Parathyroid adenoma (tissue), 2 donors: ENCODE data around the gene RAB20.

Source experiments
- H2AFZ ChIP-seq: fragments of 300-600 bp; sonication (generic); one replicate; pipeline ENCODE4 v1.7.0; 2017; ENCODE audit warnings: antibody characterized with exemption, mild to moderate bottlenecking
- H3K27ac ChIP-seq: fragments of 300-600 bp; sonication (generic); one replicate; pipeline ENCODE4 v1.7.0; 2017
- H3K27me3 ChIP-seq: fragments of 300-600 bp; sonication (generic); one replicate; pipeline ENCODE4 v1.7.0; 2017; ENCODE audit warnings: low read length; ENCODE audit not compliant: control insufficient read depth, insufficient read depth
- H3K36me3 ChIP-seq: fragments of 300-600 bp; sonication (generic); one replicate; pipeline ENCODE4 v1.7.0; 2017; ENCODE audit warnings: low read length; ENCODE audit not compliant: control insufficient read depth, insufficient read depth
- H3K4me1 ChIP-seq: fragments of 300-600 bp; sonication (generic); one replicate; pipeline ENCODE4 v1.7.0; 2017; ENCODE audit warnings: control low read depth
- H3K4me2 ChIP-seq: fragments of 300-600 bp; sonication (generic); one replicate; pipeline ENCODE4 v1.7.0; 2017; ENCODE audit warnings: low read length
- H3K4me3 ChIP-seq: fragments of 300-600 bp; sonication (generic); one replicate; pipeline ENCODE4 v1.7.0; 2017; ENCODE audit warnings: low read depth, low read length
- H3K79me2 ChIP-seq: fragments of 300-600 bp; sonication (generic); one replicate; pipeline ENCODE4 v1.7.0; 2017; ENCODE audit warnings: control low read depth
- H3K9ac ChIP-seq: fragments of 300-600 bp; sonication (generic); one replicate; pipeline ENCODE4 v1.7.0; 2017; ENCODE audit warnings: mild to moderate bottlenecking
- H3K9me3 ChIP-seq: fragments of 300-600 bp; sonication (generic); one replicate; pipeline ENCODE4 v1.7.0; 2017; ENCODE audit warnings: low read length; ENCODE audit not compliant: control insufficient read depth
- TF ChIP-seq, protein P1 (sequence below): fragments of 300-600 bp; sonication (generic); IDR thresholded peaks from one replicate; pipeline ENCODE4 v1.7.0; 2017; ENCODE audit warnings: antibody characterized with exemption, mild to moderate bottlenecking
- donor health status: primary hyperparathyroidism.

Gene RAB20

DNA sequence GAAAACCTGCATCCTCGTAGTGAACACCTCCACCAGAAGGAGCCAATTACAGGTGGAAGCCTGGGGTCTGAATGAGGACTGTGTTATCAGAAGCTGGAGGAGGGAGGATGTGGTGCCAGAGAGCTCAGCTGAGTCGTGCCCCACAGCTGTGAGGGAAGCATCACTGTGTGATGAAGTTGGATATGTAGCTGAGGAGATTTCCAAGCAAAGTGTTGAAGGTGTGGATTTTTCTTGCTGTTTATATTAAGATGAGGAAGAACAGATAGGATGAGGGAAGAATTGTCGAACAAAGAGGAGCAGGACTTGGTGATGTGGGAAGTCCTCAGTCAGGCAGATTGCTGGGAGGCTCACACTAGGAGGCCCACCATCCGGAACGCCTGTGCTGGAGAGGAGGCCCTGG lies 4.4 kb downstream of the RAB20 start:
- H3K79me2 ChIP-seq, result no peaks in the 10 kb centered on the region
- H3K9ac ChIP-seq, result no peak overlapping the region
- no peak overlapping the region for H3K4me3 ChIP-seq
- H3K9me3 ChIP-seq, result no peaks in the 10 kb centered on the region
- H3K36me3 ChIP-seq, result no peaks in the 10 kb centered on the region
- TF ChIP-seq, protein P1, sequence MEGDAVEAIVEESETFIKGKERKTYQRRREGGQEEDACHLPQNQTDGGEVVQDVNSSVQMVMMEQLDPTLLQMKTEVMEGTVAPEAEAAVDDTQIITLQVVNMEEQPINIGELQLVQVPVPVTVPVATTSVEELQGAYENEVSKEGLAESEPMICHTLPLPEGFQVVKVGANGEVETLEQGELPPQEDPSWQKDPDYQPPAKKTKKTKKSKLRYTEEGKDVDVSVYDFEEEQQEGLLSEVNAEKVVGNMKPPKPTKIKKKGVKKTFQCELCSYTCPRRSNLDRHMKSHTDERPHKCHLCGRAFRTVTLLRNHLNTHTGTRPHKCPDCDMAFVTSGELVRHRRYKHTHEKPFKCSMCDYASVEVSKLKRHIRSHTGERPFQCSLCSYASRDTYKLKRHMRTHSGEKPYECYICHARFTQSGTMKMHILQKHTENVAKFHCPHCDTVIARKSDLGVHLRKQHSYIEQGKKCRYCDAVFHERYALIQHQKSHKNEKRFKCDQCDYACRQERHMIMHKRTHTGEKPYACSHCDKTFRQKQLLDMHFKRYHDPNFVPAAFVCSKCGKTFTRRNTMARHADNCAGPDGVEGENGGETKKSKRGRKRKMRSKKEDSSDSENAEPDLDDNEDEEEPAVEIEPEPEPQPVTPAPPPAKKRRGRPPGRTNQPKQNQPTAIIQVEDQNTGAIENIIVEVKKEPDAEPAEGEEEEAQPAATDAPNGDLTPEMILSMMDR, result no peak
- H3K4me1 ChIP-seq, result no peaks in the 10 kb centered on the region
- H3K4me2 ChIP-seq, result no peak overlapping the region
- H3K27me3 ChIP-seq, result no peaks in the 10 kb centered on the region
- H2AFZ ChIP-seq, result no peak overlapping the region
- H3K27ac ChIP-seq, result no peak overlapping the region

DNA sequence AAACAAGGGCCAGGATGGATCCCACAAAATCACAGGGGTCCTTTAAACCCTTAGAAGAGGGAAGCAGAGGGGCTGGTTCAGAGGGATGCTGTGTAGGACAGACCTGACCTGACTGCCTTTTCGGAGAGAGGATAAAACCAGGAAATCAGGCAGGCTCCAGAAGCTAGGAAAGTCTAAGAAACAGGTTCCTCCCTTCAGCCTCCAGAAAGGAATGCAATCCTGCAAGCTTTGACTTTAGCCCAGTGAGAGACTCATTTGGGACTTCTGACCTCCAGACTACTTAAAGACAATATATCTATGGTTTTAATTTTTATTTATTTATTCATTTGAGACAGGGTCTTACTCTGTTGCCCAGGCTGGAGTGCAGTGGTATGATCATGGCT lies 5.3 kb downstream of the RAB20 start:
- Histone ChIP-seq H3K4me3 (no peak overlapping the region), H3K36me3 (no peaks in the 10 kb centered on the region), H3K9ac (no peak overlapping the region), H2AFZ (no peak overlapping the region), H3K9me3 (no peaks in the 10 kb centered on the region), H3K27ac (no peak overlapping the region), H3K4me1 (no peaks in the 10 kb centered on the region), H3K27me3 (no peaks in the 10 kb centered on the region), H3K79me2 (no peaks in the 10 kb centered on the region), H3K4me2 (no peak overlapping the region)
- TF ChIP-seq, protein P1, result no peak

DNA sequence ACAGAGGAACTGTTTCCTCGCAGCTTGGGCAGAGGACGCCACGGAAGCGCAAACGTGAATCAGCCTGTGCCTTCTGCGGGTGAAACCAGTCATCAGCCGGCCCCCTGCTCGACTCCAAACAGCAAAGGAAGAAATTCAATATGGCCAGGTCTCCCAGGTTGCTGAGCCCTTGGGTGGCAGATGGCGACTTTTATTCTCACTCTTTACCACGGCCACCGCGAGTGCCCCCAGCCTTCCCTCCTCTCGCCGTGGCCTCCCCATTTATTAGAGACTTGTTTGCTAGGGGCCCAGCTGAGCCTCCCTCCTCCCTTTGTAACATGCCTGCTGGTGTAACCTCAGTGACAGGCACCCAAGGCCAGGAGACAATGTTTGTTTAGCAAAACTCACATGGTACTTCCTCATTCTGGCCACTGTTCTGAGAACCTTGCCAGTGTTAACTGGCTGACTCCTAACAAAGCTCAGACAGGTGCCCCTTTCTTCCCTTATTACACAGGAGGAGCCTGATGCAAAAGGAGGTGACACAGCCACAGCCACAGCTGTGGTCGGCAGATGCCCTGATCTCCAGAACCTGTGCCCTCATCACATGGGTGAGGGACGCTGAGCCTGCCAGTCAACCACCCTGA lies 5.8 kb downstream of the RAB20 start:
- TF ChIP-seq, protein P1, result no peak
- no peak overlapping the region for H2AFZ ChIP-seq
- peaks cover 2% of the 10 kb centered on the region for H3K4me1 ChIP-seq
- no peak overlapping the region for H3K27ac ChIP-seq
- H3K4me2 ChIP-seq, result no peak overlapping the region
- H3K9ac ChIP-seq, result no peak overlapping the region
- H3K4me3 ChIP-seq, result no peak overlapping the region
- no peaks in the 10 kb centered on the region for H3K27me3 ChIP-seq
- H3K9me3 ChIP-seq, result no peaks in the 10 kb centered on the region
- H3K36me3 ChIP-seq, result no peaks in the 10 kb centered on the region
- H3K79me2 ChIP-seq, result no peaks in the 10 kb centered on the region

DNA sequence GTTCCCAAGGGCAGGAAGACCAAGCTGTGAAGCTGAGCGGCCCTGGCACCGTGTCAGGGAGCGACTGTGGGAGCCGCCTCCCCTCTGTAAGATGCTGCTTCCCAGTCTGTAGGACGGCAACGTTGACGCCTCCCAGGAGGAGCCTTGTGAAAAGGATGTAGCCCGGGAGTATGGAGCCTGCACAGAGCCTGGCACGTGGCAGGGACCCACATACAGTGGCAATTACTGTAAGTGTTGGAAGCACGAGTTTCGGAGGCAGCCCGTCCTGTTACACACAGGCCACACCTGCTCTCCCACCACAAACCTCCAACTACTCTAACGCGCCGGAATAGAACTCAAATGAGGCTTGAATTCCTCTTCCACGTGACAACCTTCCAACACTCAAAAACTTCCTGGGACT lies 6.6 kb downstream of the RAB20 start:
- H3K36me3 ChIP-seq, result no peaks in the 10 kb centered on the region
- H3K9me3 ChIP-seq, result no peaks in the 10 kb centered on the region
- no peak overlapping the region for H3K27ac ChIP-seq
- no peak overlapping the region for H2AFZ ChIP-seq
- no peak overlapping the region for H3K4me2 ChIP-seq
- H3K79me2 ChIP-seq, result no peaks in the 10 kb centered on the region
- no peak overlapping the region for H3K4me3 ChIP-seq
- H3K9ac ChIP-seq, result no peak overlapping the region
- no peaks in the 10 kb centered on the region for H3K27me3 ChIP-seq
- H3K4me1 ChIP-seq, result peaks cover 4% of the 10 kb centered on the region
- TF ChIP-seq, protein P1, result no peak

DNA sequence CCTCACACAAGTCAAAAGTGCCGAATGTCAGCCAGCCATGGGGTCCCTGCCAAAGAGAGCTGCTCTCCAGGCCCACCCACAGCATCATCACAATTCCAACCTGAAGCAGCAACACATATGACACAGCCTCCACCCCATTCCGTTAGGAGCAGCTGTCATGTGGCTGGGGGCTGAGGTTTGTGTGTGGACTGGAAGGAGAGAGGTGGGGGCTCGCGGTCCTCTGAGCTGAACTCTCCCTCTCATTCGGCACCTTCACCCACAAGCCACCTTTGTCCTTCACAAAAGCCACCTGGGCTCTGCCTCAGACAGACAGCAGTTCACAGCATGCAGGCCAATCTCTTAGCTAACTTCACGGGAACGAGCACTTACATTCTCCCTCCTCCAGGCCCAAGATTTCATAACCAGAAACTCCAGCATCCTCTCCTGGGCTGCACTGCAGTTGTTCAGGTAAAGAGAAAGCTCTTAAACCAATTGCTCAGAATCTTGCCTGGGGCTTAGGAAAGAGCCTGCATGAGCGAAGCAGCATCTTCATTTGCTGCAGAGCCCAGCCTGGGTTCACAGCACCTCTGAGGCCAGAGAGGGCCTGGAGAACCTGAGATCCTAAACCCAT lies 7.2 kb downstream of the RAB20 start:
- H3K27me3 ChIP-seq, result no peaks in the 10 kb centered on the region
- H3K36me3 ChIP-seq, result no peaks in the 10 kb centered on the region
- H3K4me1 ChIP-seq, result peaks cover 4% of the 10 kb centered on the region
- no peak overlapping the region for H3K27ac ChIP-seq
- H3K4me2 ChIP-seq, result no peak overlapping the region
- H3K9me3 ChIP-seq, result no peaks in the 10 kb centered on the region
- TF ChIP-seq, protein P1, result no peak
- no peak overlapping the region for H2AFZ ChIP-seq
- H3K4me3 ChIP-seq, result no peak overlapping the region
- H3K9ac ChIP-seq, result no peak overlapping the region
- no peaks in the 10 kb centered on the region for H3K79me2 ChIP-seq
